COR-L47 (cell line): Measurements from ENCODE around the gene CRYZL1.
A peak's percentile ranks its signal among the peaks of the same experiment; 100 is the strongest.

ENCODE experiments used
- DNase-seq: peaks from one replicate; lab custom pipeline; 2025; lab: John Stamatoyannopoulos, UW

The CRYZL1 gene

GRCh38 chr21:33560965-33561364 is 80.6 kb downstream of the CRYZL1 start:
- DNase-seq: no peak

GRCh38 chr21:33559813-33560212 is 81.7 kb downstream of the CRYZL1 start:
- no peak for DNase-seq

- DNase-seq: no peak
Measured at GRCh38 chr21:33558777-33559421, 82.6 kb downstream of the CRYZL1 start.

GRCh38 chr21:33557447-33557846 is 84.1 kb downstream of the CRYZL1 start:
- DNase-seq: no peak

GRCh38 chr21:33554982-33555344 is 86.6 kb downstream of the CRYZL1 start:
- DNase-seq: no peak

- DNase-seq: no peak
Measured at GRCh38 chr21:33554236-33554981, 87.1 kb downstream of the CRYZL1 start.

GRCh38 chr21:33552999-33553598 is 88.4 kb downstream of the CRYZL1 start:
- no peak for DNase-seq

- no peak for DNase-seq
Measured at GRCh38 chr21:33552093-33552998, 89.2 kb downstream of the CRYZL1 start.

GRCh38 chr21:33551664-33552063 is 89.9 kb downstream of the CRYZL1 start:
- no peak for DNase-seq

GRCh38 chr21:33550772-33551660 is 90.5 kb downstream of the CRYZL1 start:
- no peak for DNase-seq

- DNase-seq: no peak
Measured at GRCh38 chr21:33549848-33550771, 91.4 kb downstream of the CRYZL1 start.

GRCh38 chr21:33546086-33546485 is 95.5 kb downstream of the CRYZL1 start:
- no peak for DNase-seq

GRCh38 chr21:33544451-33545195 is 96.9 kb downstream of the CRYZL1 start:
- no peak for DNase-seq

GRCh38 chr21:33543505-33544129 is 97.9 kb downstream of the CRYZL1 start:
- DNase-seq: no peak

GRCh38 chr21:33542640-33543504 is 98.7 kb downstream of the CRYZL1 start, which contains the start of gene SON:
Gene SON (plus strand): TSS chr21:33543038. CDS start chr21:33543093, 55 bp downstream.
- peak; percentile 99 for DNase-seq

- peak; percentile 85 for DNase-seq
Measured at GRCh38 chr21:33541756-33542639, 99.5 kb downstream of the CRYZL1 start, which contains the start of gene GART. Gene GART (minus strand): TSS chr21:33542117. CDS start chr21:33539315, 2,802 bp downstream.
